HepG2 (cell line): ENCODE results near the gene PXDC1. TPM values are rescaled to one million over a fixed set of nuclear protein-coding genes. Genes with fewer than 3 reads are reported as not detected.
A peak's percentile ranks its signal among the peaks of the same experiment; 100 is the strongest.

Experiments
- ATAC-seq: fragments of 200-7000 bp; cut with Tn5 transposase; 3 replicates; pipeline ENCODE4 v1.9.1; 2020; ENCODE audit warnings: mild to moderate bottlenecking, moderate library complexity
- BruUV-seq: library from RNA; stranded (reverse); fragments of 400-500 nt; replicated peaks from 2 replicates; lab custom pipeline; 2021; lab: Mats Ljungman, UMichigan
- CTCF ChIA-PET: fragments of 300-600 bp; formaldehyde crosslinking; extraction: SDS; loops from one replicate; lab custom pipeline; 2021; ENCODE audit warnings: low total read pairs, inconsistent platforms, low intra/inter-chr PET ratio; lab: Yijun Ruan, JAX
- POLR2A ChIA-PET: fragments of 350-600 bp; sonication (Branson Sonifier 250); formaldehyde crosslinking; loops from one replicate; lab custom pipeline; 2020; ENCODE audit warnings: antibody characterized with exemption, inconsistent platforms; lab: Yijun Ruan, JAX
- DNase-seq: peaks from one replicate; pipeline ENCODE4 v3.0.0-alpha.2; 2015; ENCODE audit warnings: low spot score
- FAIRE-seq: peaks from 3 replicates; lab custom pipeline; 2011; peaks lifted over from hg19 to GRCh38; lab: Jason Lieb, UNC
- H2AFZ ChIP-seq: one replicate; pipeline ENCODE4 v1.6.1; 2011; ENCODE audit warnings: low read length, inconsistent platforms
- H3K27ac ChIP-seq: fragments of 300-600 bp; 3 replicates; pipeline ENCODE4 v1.8.0; 2011; ENCODE audit warnings: mixed run types, mild to moderate bottlenecking, mixed read lengths, low read length, inconsistent platforms; ENCODE audit not compliant: insufficient read depth; ENCODE audit errors: extremely low read length
- H3K27me3 ChIP-seq, 2 experiments: fragments of 200-600 bp in 1 of 2; 2 replicates in 1 of 2; 3 replicates in 1 of 2; pipeline versions ENCODE4 v1.6.0 to v1.8.0; 2011; ENCODE audit warnings: low read length in 2 of 2, mild to moderate bottlenecking in 2 of 2, moderate library complexity in 2 of 2, inconsistent platforms in 1 of 2; ENCODE audit not compliant: insufficient read depth in 2 of 2, control insufficient read depth in 1 of 2
- H3K36me3 ChIP-seq, 2 experiments: fragments of 200-600 bp in 1 of 2; replicated peaks in 1 of 2; 2 replicates in 1 of 2; 3 replicates in 1 of 2; pipeline versions ENCODE4 v1.5.1 to v1.8.0; 2011; ENCODE audit warnings: low read length in 2 of 2, inconsistent platforms in 1 of 2; ENCODE audit not compliant: insufficient read depth in 2 of 2, control insufficient read depth in 1 of 2
- H3K4me1 ChIP-seq: 2 replicates; pipeline ENCODE4 v1.5.1; 2012; ENCODE audit warnings: low read length, inconsistent platforms; ENCODE audit not compliant: insufficient read depth
- H3K4me2 ChIP-seq: 2 replicates; pipeline ENCODE4 v1.6.0; 2011; ENCODE audit warnings: low read depth, low read length, inconsistent platforms
- H3K4me3 ChIP-seq, 3 experiments: fragments of 200-600 bp in 1 of 3; sonication (generic), shearing (Covaris generic) in 1 of 3; replicated peaks in 1 of 3; 2 replicates each; pipeline ENCODE4 v1.5.1; 2011 to 2016; ENCODE audit warnings: low read length in 3 of 3, inconsistent platforms in 2 of 3, low read depth in 2 of 3, mild to moderate bottlenecking in 2 of 3, control low read depth in 1 of 3, mixed read lengths in 1 of 3; ENCODE audit not compliant: insufficient read depth in 1 of 3
- H3K79me2 ChIP-seq: one replicate; pipeline ENCODE4 v1.6.1; 2011; ENCODE audit warnings: low read length, inconsistent platforms; ENCODE audit not compliant: insufficient read depth
- H3K9ac ChIP-seq: 2 replicates; pipeline ENCODE4 v1.6.0; 2011; ENCODE audit warnings: mild to moderate bottlenecking, low read depth, low read length, inconsistent platforms; ENCODE audit not compliant: insufficient read depth
- H3K9me3 ChIP-seq: 2 replicates; pipeline ENCODE4 v1.5.1; 2012; ENCODE audit warnings: mild to moderate bottlenecking, low read length
- H4K20me1 ChIP-seq: 2 replicates; pipeline ENCODE4 v1.6.0; 2011; ENCODE audit warnings: inconsistent platforms, mild to moderate bottlenecking, low read length, moderate library complexity; ENCODE audit not compliant: insufficient read depth
- ATF7-NPFF ChIP-seq: sonication (generic); formaldehyde crosslinking; IDR thresholded peaks from 2 replicates; pipeline ENCODE4 v1.8.1; 2023; ENCODE audit warnings: mild to moderate bottlenecking, low read depth, missing genetic modification reagents, moderate library complexity
- CCAR2 ChIP-seq: fragments of 200-400 bp; formaldehyde crosslinking; optimal IDR thresholded peaks from 2 replicates; pipeline ENCODE3; 2018; ENCODE audit warnings: low read depth, mild to moderate bottlenecking, low read length, moderate library complexity
- FOXC1 ChIP-seq: sonication (generic); formaldehyde crosslinking; IDR thresholded peaks from 2 replicates; pipeline ENCODE4 v1.8.0; 2022; ENCODE audit warnings: mild to moderate bottlenecking, missing genetic modification reagents, borderline replicate concordance
- GZF1 ChIP-seq: sonication (generic); formaldehyde crosslinking; IDR thresholded peaks from 2 replicates; pipeline ENCODE4 v1.5.1; 2020; ENCODE audit warnings: mild to moderate bottlenecking, missing genetic modification reagents
- HES4 ChIP-seq: sonication (generic); formaldehyde crosslinking; IDR thresholded peaks from 2 replicates; pipeline ENCODE4 v1.9.0; 2021; ENCODE audit warnings: mild to moderate bottlenecking, missing genetic modification reagents, borderline replicate concordance
- HNRNPUL1 ChIP-seq: fragments of 200-400 bp; formaldehyde crosslinking; IDR thresholded peaks from 2 replicates; pipeline ENCODE4 v1.6.1; 2017; ENCODE audit warnings: low read depth, mild to moderate bottlenecking, low read length, moderate library complexity
- KDM5A ChIP-seq: fragments of 200-600 bp; sonication (generic); IDR thresholded peaks from 2 replicates; pipeline ENCODE4 v1.7.0; 2018; ENCODE audit warnings: antibody characterized with exemption, mild to moderate bottlenecking, low read length, borderline replicate concordance
- NFIB ChIP-seq: sonication (generic); formaldehyde crosslinking; IDR thresholded peaks from 2 replicates; pipeline ENCODE4 v1.9.0; 2021; ENCODE audit warnings: missing genetic modification reagents, mild to moderate bottlenecking, borderline replicate concordance
- POLR2AphosphoS2 ChIP-seq: IDR thresholded peaks from 2 replicates; pipeline ENCODE4 v1.6.1; 2011; ENCODE audit warnings: low read depth, low read length, improper control_type of control experiment
- RFX1 ChIP-seq: fragments of 450-650 bp; IDR thresholded peaks from 2 replicates; pipeline ENCODE4 v1.6.1; 2017
- RXRA ChIP-seq: sonication (generic); formaldehyde crosslinking; IDR thresholded peaks from 2 replicates; pipeline ENCODE4 v1.5.1; 2020; ENCODE audit warnings: missing genetic modification reagents
- YY1 ChIP-seq: IDR thresholded peaks from 2 replicates; pipeline ENCODE4 v1.6.1; 2011; ENCODE audit warnings: low read length, low read depth, moderate library complexity, mild to moderate bottlenecking; ENCODE audit not compliant: insufficient read depth, insufficient replicate concordance
- ZIK1 ChIP-seq: sonication (generic); formaldehyde crosslinking; IDR thresholded peaks from 2 replicates; pipeline ENCODE4 v1.5.0; 2020; ENCODE audit warnings: mild to moderate bottlenecking, low read depth, missing genetic modification reagents, borderline replicate concordance
- ZNF207 ChIP-seq: fragments of 450-650 bp; IDR thresholded peaks from 2 replicates; pipeline ENCODE4 v1.6.1; 2016; ENCODE audit warnings: antibody characterized with exemption, borderline replicate concordance
- ZNF652 ChIP-seq: IDR thresholded peaks from 2 replicates; pipeline ENCODE4 v1.6.1; 2016; ENCODE audit warnings: low read depth, borderline replicate concordance
- ZZZ3 ChIP-seq: sonication (generic); formaldehyde crosslinking; IDR thresholded peaks from 2 replicates; pipeline ENCODE4 v1.4.0; 2020; ENCODE audit warnings: missing genetic modification reagents, mild to moderate bottlenecking, borderline replicate concordance
- WGBS: methylation state at CpG from one replicate; pipeline ENCODE4 v1.1.6; 2017; ENCODE audit warnings: low lambda C conversion rate; 5-methylcytosine and 5-hydroxymethylcytosine counted together
- in situ Hi-C: cut with HindIII; loops from 2 replicates; pipeline ENCODE4 v1.10.0; 2017; ENCODE audit warnings: low pct_unique_long_range_greater_than_20kb; ENCODE audit not compliant: extremely low pct_ligation_motif_present
- intact Hi-C: fragments of 100-400 bp; cut with micrococcal nuclease; formaldehyde crosslinking; loops from one replicate; pipeline ENCODE4 v1.10.0; 2022; ENCODE audit not compliant: unreplicated experiment
- polyA plus RNA-seq, 8 experiments: library from polyadenylated mRNA; depleted of rRNA in 3 of 8; stranded (reverse) in 7 of 8; unstranded in 1 of 8; fragments of >200 nt; fragmentation: Illumina TruSeq in 4 of 8; extraction: Trizol in 4 of 8; gene quantifications; 2 replicates each; pipeline versions ENCODE4 v1.2.1 to v1.2.3, GENCODE V29; 2011 to 2016; ENCODE audit warnings: low read depth in 4 of 8, missing spikeins in 1 of 8, mixed read lengths in 1 of 8; ENCODE audit not compliant: insufficient read depth in 1 of 8
- total RNA-seq, 5 experiments: library from RNA; depleted of rRNA; stranded (reverse); fragments of >200 nt; fragmentation: Illumina TruSeq; extraction: Trizol; gene quantifications; 2 replicates each; pipeline ENCODE4 v1.2.3, GENCODE V29; 2016; ENCODE audit warnings: low read depth in 1 of 5
- TF ChIP-seq, protein P1 (sequence below): sonication (generic); IDR thresholded peaks from 2 replicates; pipeline ENCODE4 v1.6.1; 2016; ENCODE audit warnings: low read depth, borderline replicate concordance
- TF ChIP-seq, protein P2 (sequence below): sonication (generic); formaldehyde crosslinking; conservative IDR thresholded peaks from 2 replicates; pipeline ENCODE4 v1.8.0; 2022; ENCODE audit warnings: low read depth, missing genetic modification reagents

Gene PXDC1
- total and polyA plus RNA-seq, 2 of the 13 experiments (the other 11 are each of a cell fraction or from before 2014, with no cell fraction given) = 32.4 to 34.7 TPM

DNA sequence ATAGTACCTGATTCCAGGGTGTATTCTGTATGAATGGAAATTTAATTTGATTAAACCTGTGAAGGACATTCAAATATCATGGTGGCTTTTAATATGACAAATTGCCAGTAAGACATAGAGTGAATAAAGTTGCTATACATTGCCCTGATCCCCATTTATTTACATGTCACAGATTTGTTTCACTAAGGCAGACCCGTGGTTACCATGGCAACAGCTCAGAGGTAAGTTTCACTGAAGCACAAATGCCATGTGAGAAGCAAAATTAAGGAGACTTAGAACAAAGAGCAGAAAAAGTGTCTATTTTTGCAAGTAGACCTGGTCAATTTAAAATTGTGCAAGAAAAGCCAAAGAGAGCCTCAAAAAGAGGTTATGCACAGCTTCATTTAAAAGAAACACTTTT, 63.7 kb downstream of the PXDC1 start:
- no peaks in the 10 kb centered on the region for H3K4me1 ChIP-seq
- no peaks in the 10 kb centered on the region for H3K36me3 ChIP-seq
- DNase-seq (no peak), ATAC-seq (no peak), FAIRE-seq (no peak)
- in situ Hi-C loops = no loop called here
- H4K20me1 ChIP-seq = no peaks in the 10 kb centered on the region
- CTCF ChIA-PET = no interaction called here
- POLR2A ChIA-PET = no interaction called here
- no peaks in the 10 kb centered on the region for H3K79me2 ChIP-seq
- H3K27ac ChIP-seq = no peak overlapping the region
- peak; percentile 71; the same call in 1 of the 2 replicates for TF ChIP-seq RFX1
- TF ChIP-seq RXRA = no peak
- no peak overlapping the region for H3K4me3 ChIP-seq
- no peak overlapping the region for H2AFZ ChIP-seq
- 0% methylated on average over 1 of the region's 1 CpG for WGBS
- no peaks in the 10 kb centered on the region for H3K9me3 ChIP-seq
- no TSS peak for BruUV-seq
- intact Hi-C loops = no loop called here
- no peak overlapping the region for H3K9ac ChIP-seq
- H3K4me2 ChIP-seq = no peak overlapping the region
- peaks cover 0 to 4% of the 10 kb centered on the region in 2 experiments; a peak in 1 of 5 replicates for H3K27me3 ChIP-seq

DNA sequence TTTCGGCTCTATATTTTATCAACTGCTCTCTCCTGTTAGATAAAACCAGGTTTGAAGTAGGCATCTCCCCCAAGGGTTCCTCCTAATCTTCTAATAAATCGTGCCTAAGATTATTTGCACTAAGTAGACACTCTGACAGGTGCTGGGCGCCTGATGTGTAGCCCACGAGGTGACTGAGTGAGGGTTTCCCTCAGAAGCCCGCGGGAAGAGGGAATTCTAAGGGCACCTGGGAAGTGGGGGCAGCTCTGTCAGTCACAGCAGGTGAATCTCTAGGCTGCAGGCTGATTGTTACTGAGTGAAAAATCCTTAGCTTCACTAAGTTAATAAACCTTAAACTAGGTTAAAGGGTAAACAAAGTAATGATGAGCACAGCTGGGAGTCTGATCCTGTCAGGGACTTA, 68.2 kb downstream of the PXDC1 start:
- H3K4me2 ChIP-seq = no peak overlapping the region
- H2AFZ ChIP-seq = no peak overlapping the region
- no peaks in the 10 kb centered on the region for H3K79me2 ChIP-seq
- H3K9me3 ChIP-seq = peaks cover 10% of the 10 kb centered on the region; the same call in 1 of the 2 replicates
- DNase-seq = no peak
- no peaks in the 10 kb centered on the region for H4K20me1 ChIP-seq
- H3K36me3 ChIP-seq = no peaks in the 10 kb centered on the region
- H3K9ac ChIP-seq = no peak overlapping the region
- ATAC-seq = no peak
- no peak overlapping the region for H3K27ac ChIP-seq
- no peak overlapping the region for H3K4me3 ChIP-seq
- FAIRE-seq = no peak
- POLR2A ChIA-PET = no interaction called here
- CTCF ChIA-PET = no interaction called here
- WGBS = 27% methylated on average over 6 of the region's 6 CpGs
- in situ Hi-C loops (no loop called here), intact Hi-C loops (no loop called here)
- peaks cover 2 to 7% of the 10 kb centered on the region in 2 experiments; a peak in 3 of 5 replicates for H3K27me3 ChIP-seq
- no TSS peak for BruUV-seq
- H3K4me1 ChIP-seq = no peaks in the 10 kb centered on the region
- TF ChIP-seq HES4 (CRISPR knock-in tag) (no peak), CCAR2 (no peak), RXRA (no peak), KDM5A (no peak), ZIK1 (CRISPR knock-in tag) (no peak), ATF7-NPFF (CRISPR knock-in tag) (no peak), FOXC1 (no peak), ZNF207 (no peak), ZNF652 (CRISPR knock-in tag) (no peak), POLR2AphosphoS2 (no peak), GZF1 (no peak), ZZZ3 (no peak), HNRNPUL1 (no peak), NFIB (no peak), YY1 (no peak)
- TF ChIP-seq, protein P1, sequence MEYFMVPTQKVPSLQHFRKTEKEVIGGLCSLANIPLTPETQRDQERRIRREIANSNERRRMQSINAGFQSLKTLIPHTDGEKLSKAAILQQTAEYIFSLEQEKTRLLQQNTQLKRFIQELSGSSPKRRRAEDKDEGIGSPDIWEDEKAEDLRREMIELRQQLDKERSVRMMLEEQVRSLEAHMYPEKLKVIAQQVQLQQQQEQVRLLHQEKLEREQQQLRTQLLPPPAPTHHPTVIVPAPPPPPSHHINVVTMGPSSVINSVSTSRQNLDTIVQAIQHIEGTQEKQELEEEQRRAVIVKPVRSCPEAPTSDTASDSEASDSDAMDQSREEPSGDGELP = no peak
- TF ChIP-seq, protein P2, sequence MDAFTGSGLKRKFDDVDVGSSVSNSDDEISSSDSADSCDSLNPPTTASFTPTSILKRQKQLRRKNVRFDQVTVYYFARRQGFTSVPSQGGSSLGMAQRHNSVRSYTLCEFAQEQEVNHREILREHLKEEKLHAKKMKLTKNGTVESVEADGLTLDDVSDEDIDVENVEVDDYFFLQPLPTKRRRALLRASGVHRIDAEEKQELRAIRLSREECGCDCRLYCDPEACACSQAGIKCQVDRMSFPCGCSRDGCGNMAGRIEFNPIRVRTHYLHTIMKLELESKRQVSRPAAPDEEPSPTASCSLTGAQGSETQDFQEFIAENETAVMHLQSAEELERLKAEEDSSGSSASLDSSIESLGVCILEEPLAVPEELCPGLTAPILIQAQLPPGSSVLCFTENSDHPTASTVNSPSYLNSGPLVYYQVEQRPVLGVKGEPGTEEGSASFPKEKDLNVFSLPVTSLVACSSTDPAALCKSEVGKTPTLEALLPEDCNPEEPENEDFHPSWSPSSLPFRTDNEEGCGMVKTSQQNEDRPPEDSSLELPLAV (CRISPR knock-in tag) = no peak
